GM18868 (cell line): ENCODE results near the gene ZRSR2.

Experiments
- ATAC-seq: cut with Tn5 transposase; IDR thresholded peaks from one replicate; pipeline ENCODE4 v1.9.1; 2021; ENCODE audit warnings: mild to moderate bottlenecking, moderate library complexity; ENCODE audit not compliant: unreplicated experiment

ZRSR2 gene

GRCh38 chrX:15849555-15849954, 59.3 kb downstream of the ZRSR2 start:
- no peak for ATAC-seq

DNA sequence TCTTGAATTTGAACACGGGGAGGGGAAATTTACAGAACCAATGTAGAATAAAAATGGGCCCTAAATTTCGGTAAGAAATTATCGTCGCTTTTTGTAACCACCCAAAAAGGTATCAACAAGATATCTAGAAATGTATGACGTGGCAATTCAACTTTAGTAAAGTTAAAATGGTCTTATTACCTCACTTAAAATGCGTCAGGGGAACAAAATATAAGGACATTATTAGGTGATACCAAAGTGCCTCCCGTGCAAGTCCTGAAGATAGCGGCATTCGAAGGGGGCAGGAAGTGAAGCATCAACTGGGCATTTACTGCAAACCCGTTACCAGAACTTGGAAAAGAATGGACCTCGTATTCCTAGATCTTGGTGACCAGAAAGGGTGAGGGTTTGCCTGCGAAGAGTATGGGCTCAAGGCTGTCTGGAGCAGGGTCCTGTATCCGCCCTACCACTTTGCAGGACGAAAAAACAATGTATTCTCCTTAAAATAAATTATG, 63.3 kb downstream of the ZRSR2 start:
- ATAC-seq = no peak

DNA sequence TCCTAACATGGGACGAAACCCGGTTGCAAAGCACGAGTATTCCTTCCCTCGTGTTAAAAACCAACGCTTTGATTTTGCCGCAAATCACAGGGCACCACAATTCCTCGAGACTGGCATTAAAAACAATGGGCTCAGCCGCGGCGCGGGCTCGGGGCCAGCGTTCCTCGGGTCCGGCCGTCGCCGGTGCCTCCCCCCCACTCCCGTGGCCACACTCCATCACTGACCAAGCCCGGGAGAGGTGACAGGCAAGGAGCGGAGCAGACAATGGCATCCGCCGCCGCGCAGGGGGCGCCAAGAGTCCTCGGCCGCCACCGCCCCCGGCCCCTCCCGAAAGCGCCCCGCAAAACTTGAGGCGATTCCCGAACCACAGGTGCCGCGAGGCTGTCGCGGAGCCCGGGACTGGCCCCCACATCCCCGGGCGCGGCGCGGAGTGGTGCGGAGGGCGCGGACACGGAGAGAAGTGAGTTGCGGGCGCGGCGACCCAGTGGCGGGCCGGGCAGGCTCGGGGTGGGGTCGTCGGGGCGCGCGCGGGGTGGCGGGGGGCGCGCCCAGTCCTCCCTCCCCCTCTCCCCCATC, 63.9 kb downstream of the ZRSR2 start:
- peak; percentile 32 for ATAC-seq

- peak; percentile 89 for ATAC-seq
Measured at GRCh38 chrX:15854712-15855567, 64.7 kb downstream of the ZRSR2 start, which contains the start of gene AP1S2. AP1S2 (minus strand) TSS chrX:15854813; CDS start chrX:15852524, 2,289 bp downstream.

GRCh38 chrX:15855568-15856221, 65.4 kb downstream of the ZRSR2 start:
- ATAC-seq = no peak

DNA sequence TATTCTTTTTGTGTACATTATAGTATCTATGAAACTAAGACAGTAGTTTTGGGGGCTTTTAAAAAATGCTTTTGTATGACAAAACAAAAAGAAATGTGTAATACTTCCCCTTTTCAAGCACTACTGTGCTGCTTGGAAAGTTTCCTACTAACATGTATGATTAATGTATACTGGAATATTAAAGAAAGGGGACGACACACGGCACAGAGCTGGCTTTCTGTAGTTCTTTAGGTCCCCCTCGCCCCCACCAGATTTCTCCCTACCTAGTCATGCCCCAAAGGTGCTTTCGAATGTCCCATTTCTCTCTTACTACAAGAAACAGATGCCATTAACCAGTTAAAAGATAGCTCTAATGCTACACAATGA, 65.9 kb downstream of the ZRSR2 start:
- ATAC-seq = no peak

GRCh38 chrX:15856636-15857035, 66.4 kb downstream of the ZRSR2 start:
- no peak for ATAC-seq

- no peak for ATAC-seq
Measured at GRCh38 chrX:15858051-15858450, 67.8 kb downstream of the ZRSR2 start.

GRCh38 chrX:15860921-15861320, 70.6 kb downstream of the ZRSR2 start:
- no peak for ATAC-seq

DNA sequence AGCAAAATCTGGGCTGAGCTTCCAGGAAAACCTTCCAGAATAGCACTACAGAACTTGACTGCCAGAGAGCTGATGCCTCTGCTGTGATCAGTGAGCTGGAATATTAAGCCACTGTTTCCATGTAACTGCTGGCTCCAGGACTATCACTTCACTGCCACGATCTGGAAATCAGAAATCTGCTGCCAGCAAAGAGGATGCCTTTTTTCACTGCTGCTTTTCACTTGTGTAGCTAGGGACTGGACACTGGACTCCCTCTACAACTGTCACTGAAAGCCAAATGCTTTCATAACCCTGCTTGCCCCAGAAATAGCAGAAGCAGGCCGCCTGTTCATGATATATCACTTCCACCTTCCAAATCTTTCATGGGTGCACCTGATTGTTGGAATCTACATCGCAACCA, 73.7 kb downstream of the ZRSR2 start:
- no peak for ATAC-seq

GRCh38 chrX:15864629-15865028, 74.3 kb downstream of the ZRSR2 start:
- ATAC-seq = no peak

GRCh38 chrX:15866147-15866546, 75.9 kb downstream of the ZRSR2 start:
- no peak for ATAC-seq

GRCh38 chrX:15869695-15870094, 79.4 kb downstream of the ZRSR2 start:
- no peak for ATAC-seq

GRCh38 chrX:15870310-15870709, 80.0 kb downstream of the ZRSR2 start:
- no peak for ATAC-seq
